Measurements from ENCODE around the gene SGIP1.

Gene SGIP1

DNA sequence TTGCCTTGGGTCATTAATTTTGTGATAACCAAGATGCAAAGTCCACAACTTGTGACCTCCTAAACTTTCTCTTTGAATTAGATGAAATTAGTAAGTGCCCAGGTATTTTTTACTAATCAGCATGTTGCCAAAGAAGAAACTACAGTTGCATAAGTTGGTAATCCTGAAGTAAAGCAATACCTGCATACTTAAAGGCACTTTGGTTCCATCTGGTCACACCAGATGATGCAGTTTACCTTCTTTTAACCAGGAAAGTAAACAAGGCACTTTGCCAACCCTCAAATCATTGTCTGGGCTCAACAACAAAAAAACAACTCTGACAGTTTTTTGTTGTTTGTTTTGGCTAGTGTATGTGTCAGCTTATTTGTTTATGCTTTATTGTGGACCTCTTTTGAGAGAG lies 162.8 kb downstream of the SGIP1 start:
- TF ChIP-seq, protein P1, sequence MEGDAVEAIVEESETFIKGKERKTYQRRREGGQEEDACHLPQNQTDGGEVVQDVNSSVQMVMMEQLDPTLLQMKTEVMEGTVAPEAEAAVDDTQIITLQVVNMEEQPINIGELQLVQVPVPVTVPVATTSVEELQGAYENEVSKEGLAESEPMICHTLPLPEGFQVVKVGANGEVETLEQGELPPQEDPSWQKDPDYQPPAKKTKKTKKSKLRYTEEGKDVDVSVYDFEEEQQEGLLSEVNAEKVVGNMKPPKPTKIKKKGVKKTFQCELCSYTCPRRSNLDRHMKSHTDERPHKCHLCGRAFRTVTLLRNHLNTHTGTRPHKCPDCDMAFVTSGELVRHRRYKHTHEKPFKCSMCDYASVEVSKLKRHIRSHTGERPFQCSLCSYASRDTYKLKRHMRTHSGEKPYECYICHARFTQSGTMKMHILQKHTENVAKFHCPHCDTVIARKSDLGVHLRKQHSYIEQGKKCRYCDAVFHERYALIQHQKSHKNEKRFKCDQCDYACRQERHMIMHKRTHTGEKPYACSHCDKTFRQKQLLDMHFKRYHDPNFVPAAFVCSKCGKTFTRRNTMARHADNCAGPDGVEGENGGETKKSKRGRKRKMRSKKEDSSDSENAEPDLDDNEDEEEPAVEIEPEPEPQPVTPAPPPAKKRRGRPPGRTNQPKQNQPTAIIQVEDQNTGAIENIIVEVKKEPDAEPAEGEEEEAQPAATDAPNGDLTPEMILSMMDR (IDR thresholded peaks at IDR 0.05), result no peak
- no peak for TF ChIP-seq ZFX (IDR thresholded peaks at IDR 0.05; ENCODE audit: borderline replicate concordance)
- no peak overlapping the region for H3K27ac ChIP-seq

DNA sequence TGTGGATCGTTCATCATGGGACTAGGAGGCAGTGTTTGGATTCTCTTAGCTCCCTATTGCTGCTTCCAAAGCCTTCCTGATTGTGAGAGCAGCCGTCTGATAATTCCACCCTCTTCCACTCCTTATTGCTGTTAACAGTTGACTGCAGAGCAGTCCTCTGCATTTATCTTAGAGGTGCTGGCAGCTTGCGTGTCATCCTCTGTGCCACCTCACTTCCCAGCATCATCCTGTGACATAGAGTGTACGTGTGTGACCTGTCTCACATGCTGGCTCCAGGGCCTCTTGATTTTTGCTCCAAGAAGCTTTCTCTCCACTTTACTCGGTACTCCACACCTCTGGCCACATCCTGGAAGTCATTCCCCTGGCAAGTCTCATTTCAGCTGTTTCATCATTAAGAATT lies 165.3 kb downstream of the SGIP1 start:
- TF ChIP-seq, protein P1 (IDR thresholded peaks at IDR 0.05), result no peak
- H3K27ac ChIP-seq, result no peak overlapping the region

DNA sequence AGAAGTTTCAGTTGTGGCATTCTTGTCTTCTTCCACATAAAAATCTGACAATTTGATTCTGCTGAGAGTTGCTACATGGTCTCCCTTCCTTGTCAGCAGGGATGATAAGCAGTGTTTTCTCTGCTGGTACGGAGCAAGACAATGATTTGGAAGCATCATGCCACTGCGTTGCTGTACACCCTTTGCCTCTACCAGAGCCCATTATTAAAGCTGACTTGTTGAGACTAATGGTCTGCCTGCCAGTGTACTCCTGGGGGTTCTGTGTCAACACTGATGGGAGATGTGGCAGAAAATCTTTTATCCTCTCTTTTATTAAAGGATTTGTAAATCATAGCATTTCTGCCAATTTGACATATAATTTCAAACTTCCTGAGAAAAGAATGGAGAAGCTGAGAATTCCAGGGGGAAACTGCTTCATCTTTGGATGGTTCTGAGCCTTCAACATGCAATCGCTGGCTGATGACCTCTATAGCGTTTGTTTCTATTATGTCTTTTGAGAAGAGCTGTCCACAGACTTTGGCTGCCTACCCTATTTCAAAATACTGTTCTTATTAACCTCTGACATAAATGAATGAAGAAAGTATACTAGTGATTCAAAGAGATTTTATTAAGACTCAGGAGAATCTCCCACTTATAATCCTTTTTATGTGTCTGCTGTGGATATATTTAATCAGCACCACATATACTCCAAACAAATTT lies 170.4 kb downstream of the SGIP1 start:
- TF ChIP-seq, protein P1 (IDR thresholded peaks at IDR 0.05), result no peak
- TF ChIP-seq ZFX (IDR thresholded peaks at IDR 0.05; ENCODE audit: borderline replicate concordance), result no peak
- no peak overlapping the region for H3K27ac ChIP-seq

DNA sequence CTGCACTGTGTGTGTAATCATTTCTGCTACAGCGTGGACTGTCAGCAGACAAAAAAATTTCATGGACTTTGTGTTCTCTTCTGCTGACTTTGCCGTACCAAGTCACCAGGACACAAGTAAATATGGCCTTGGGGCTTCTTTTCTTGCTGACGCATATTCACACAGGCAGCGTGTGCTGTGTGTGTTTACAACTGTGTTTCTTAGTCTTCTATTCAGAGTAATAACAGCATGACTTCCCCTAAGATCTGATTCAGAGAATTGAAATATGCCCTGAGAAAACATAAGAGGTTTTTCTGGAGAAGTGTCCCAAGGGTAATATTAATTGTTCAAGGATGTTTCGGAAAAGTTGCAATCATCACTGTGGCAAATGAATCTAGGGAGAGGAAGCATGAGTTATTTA lies 171.2 kb downstream of the SGIP1 start:
- peak overlapping the region; percentile 61 for H3K27ac ChIP-seq
- TF ChIP-seq, protein P1 (IDR thresholded peaks at IDR 0.05), result no peak
- TF ChIP-seq ZFX (IDR thresholded peaks at IDR 0.05; ENCODE audit: borderline replicate concordance), result no peak

DNA sequence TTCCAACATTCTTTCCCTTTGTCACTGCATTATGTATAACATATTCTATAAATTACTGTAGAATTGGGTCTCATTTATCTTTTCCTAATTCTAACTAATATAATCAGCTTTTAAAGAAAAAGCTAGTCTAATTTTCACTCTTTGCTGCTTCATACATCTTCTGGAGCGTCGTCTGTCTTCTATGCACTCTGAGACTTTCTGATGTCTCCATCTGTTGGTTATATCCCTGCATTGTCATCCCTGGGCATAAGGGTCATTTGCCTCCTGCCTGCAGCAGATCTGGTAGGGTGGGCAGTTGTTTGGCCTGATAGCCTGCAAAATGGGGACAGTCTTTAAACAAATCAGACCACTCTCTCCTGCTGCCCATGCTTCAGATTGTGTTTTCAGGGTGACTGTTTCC lies 177.5 kb downstream of the SGIP1 start:
- H3K27ac ChIP-seq, result no peak overlapping the region
- TF ChIP-seq ZFX (IDR thresholded peaks at IDR 0.05; ENCODE audit: borderline replicate concordance), result no peak
- TF ChIP-seq, protein P1 (IDR thresholded peaks at IDR 0.05), result peak; percentile 22; the same call in 1 of the 2 replicates

DNA sequence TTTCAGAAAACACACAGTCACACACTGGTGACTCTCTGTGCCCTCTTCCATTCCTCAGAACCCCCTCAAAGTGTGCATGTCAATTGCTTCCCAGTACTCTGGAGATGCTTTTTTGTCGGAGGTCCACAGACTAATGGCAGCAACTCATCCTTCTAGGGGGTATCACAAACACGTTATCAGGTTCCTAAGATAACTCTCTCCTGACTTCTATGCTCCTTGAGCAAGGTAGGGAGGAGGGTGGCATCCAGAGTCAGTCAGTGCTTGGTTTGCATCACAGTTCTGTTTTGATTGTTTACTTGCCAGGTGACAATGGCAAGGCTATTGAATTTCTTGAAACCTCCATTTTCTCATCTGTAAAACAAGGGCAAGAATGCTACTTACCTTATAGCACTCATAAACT lies 178.9 kb downstream of the SGIP1 start:
- no peak overlapping the region for H3K27ac ChIP-seq
- TF ChIP-seq, protein P1 (IDR thresholded peaks at IDR 0.05), result no peak
- TF ChIP-seq ZFX (IDR thresholded peaks at IDR 0.05; ENCODE audit: borderline replicate concordance), result no peak

DNA sequence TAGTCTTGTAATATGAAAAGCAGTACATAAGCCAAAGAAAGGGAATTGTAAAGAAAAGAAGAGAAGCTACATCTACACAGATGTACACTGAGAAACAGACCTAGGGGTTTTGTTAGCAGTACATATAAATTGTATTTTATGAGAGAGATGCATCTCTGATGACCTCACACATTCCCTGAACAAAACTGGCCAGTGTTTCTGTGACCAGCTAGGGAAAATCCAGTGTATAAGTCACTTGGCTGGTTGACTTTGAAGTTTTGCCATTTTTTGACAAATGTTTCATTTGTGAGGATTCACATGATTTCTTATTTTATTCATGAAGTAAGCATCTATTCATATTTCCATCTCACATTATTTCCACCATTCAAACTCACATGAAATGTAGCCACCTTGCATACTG lies 190.0 kb downstream of the SGIP1 start:
- TF ChIP-seq, protein P1 (IDR thresholded peaks at IDR 0.05), result no peak
- TF ChIP-seq ZFX (IDR thresholded peaks at IDR 0.05; ENCODE audit: borderline replicate concordance), result no peak
- no peak overlapping the region for H3K27ac ChIP-seq

Measured in 22Rv1 (cell line).